ENCODE measurements around the gene NBEAL1.
"Not testable (repeated sequence)": the region's sequence is repeated elsewhere in the genome, so short reads cannot be mapped to it uniquely, and the experiment has no call there.

The NBEAL1 gene

GRCh38 chr2:203039211-203039610 lies 24.5 kb downstream of the NBEAL1 start:
- not testable (repeated sequence) for DNase-seq (ENCODE audit: low read depth in 2 of 2)

DNA sequence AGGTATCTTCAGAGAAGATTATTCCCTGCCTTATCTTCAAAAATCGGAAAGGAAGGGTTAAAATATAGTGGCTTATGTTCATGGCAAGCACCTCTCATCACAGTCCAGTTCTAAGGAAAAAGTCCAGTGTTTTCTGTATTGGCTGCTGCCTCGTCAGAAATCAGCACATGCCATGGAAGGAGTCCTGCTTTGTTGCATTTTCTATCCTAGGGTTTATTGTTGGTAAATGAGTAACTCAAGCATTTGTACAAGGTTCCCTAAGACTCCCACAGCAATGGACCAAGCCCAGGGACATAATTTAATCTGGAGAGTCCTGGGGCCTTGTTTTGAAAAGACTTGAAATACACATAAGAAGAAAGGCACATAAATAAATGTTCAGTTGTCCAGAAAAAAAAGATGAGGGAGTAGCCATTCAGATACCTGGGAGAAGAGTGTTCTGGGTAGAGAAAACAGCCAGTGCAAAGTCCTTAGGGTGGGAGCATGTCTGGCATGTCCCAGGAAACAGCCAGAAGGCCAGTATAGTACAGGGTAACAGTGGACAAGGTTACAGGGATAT lies 26.4 kb downstream of the NBEAL1 start:
- no peak for DNase-seq (ENCODE audit: low read depth in 2 of 2)

DNA sequence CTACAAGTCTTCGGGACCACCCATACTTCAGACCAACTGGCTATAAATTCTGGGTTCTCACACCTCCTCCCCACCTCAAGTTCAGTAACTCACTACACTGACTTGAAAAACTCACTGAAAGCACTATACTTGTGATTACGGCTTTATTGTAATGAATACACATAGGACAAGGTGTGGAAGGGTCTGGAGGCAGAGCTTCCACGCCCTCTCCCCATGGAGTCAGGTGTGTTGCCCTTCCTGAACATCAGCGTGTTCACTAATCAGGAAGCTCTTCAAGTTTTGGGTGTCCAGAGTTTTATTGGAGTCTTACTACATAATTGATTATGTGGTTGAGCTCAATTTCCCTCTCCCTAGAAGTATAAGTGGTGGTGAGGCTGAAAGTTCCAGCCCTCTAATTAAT lies 27.5 kb downstream of the NBEAL1 start:
- no peak for DNase-seq (ENCODE audit: low read depth in 2 of 2)

DNA sequence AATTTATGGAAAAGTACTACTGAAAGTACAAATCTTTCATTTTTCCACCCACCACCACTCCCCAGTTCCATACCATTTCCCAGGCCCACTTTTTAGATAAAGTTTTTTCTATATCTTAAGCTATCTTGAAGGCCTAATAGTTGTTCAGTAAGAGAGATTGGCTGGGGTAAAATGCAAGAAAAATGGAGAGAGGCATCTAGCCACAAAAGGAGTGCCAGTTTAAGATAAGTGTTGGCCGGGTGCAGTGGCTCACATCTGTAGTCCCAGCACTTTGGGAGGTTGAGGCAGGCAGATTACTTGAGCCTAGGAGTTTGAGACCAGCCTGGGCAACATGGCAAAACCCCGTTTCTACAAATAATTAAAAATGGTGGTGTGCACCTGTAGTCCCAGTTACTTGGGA lies 28.6 kb downstream of the NBEAL1 start:
- DNase-seq (ENCODE audit: low read depth in 2 of 2) = no peak

DNA sequence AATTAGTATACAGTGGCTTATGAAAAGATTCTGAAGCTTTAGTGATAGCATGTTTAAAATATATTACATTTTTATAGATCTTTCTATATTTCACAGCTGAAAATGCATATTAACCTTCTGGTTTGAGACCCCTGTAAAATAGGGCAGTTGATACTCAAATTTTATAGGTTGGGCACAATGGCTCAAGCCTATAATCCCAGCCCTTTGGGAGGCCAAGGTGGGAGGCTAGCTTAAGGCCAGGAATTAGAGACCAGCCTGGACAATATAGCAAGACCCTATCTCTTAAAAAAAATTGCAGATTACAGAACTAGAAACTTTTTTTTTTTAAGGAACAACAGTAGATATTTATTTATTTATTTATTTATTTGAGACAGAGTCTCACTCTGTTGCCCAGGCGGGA lies 31.2 kb downstream of the NBEAL1 start:
- no peak for DNase-seq (ENCODE audit: low read depth in 2 of 2)

DNA sequence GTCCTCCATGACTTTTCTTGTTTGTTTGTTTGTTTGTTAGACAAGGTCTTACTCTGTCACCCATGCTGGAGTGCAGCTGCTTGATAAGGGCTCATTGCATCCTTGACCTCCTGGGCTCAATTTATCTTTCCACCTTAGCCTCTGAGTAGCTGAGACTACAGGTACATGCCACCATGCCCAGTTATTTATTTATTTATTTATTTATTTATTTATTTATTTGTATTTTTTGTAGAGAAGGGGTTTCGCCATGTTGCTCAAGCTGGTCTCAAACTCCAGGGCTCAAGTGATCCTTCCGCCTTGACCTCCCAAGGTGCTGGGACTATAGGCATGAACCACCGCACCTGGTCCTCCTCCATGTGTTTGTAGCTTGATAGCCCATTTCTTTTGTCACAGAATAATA lies 37.9 kb downstream of the NBEAL1 start:
- no peak for DNase-seq (ENCODE audit: low read depth in 2 of 2)

- no peak for DNase-seq (ENCODE audit: low read depth in 2 of 2)
Observed at GRCh38 chr2:203059567-203060240, 45.0 kb downstream of the NBEAL1 start.

DNA sequence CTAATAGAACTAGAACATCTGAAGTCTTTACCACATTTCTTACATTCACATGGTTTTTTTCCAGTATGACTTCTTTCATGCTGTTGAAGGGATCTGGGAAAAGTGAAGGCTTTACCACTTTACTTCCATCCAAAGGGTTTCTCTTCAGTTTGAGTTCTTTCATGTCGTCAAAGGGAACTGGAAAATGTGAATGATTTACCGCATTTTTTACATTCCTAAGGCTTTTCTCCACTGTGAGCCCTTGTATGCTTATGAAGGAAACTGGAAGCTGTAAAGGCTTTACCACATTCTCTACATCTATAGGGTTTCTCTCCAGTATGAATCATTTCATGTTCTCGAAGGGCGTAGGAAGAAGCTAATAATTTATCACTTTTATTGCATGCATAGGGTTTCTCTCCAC lies 46.7 kb downstream of the NBEAL1 start:
- no peak for DNase-seq (ENCODE audit: low read depth in 2 of 2)

GRCh38 chr2:203062126-203062525 lies 47.5 kb downstream of the NBEAL1 start:
- no peak for DNase-seq (ENCODE audit: low read depth in 2 of 2)

DNA sequence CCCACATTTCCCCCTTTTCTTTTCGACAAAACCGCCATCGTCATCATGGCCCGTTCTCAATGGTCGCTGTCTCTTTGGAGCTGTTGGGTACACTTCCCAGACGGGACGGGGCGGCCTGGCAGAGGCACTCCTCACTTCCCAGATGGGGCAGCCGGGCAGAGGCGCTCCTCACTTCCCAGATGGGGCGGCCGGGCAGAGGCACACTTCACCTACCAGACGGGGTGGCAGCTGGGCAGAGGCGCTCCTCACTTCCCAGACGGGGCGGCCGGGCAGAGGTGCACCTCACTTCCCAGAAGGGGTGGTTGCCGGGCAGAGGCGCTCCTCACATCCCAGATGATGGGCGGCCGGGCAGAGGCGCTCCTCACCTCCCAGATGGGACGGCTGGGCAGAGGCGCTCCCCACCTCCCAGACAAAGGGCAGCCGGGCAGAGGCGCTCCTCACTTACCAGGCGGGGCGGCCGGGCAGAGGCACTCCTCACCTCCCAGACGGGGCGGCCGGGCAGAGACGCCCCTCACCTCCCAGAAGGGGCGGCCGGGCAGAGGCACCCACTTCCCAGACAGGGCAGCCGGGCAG lies 51.9 kb downstream of the NBEAL1 start:
- DNase-seq (ENCODE audit: low read depth in 2 of 2) = not testable (repeated sequence)

- no peak for DNase-seq (ENCODE audit: low read depth in 2 of 2)
Observed at GRCh38 chr2:203070701-203071100, 56.0 kb downstream of the NBEAL1 start.

- DNase-seq (ENCODE audit: low read depth in 2 of 2) = no peak
Observed at GRCh38 chr2:203071148-203071547, 56.5 kb downstream of the NBEAL1 start.

DNA sequence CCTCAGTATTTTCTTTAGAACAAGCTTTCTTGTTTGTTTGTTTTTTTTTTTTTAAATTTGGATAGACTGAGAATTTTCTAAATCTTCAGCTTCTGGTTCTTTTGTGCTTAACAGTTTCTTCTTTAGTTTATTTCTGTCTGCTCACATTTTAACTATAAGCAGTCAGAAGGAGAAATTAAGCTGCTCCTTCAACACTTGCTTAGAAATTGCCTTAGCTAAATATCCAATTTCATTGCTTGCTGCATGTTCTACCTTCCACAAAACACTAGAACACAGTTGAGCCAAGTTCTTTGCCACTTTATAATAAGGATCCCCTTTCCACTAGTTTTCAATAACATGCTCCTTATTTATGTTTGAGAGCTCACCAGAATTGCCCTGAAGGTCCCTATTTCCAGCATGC lies 57.7 kb downstream of the NBEAL1 start:
- no peak for DNase-seq (ENCODE audit: low read depth in 2 of 2)

GRCh38 chr2:203077451-203077850 lies 62.8 kb downstream of the NBEAL1 start:
- DNase-seq (ENCODE audit: low read depth in 2 of 2) = no peak

DNA sequence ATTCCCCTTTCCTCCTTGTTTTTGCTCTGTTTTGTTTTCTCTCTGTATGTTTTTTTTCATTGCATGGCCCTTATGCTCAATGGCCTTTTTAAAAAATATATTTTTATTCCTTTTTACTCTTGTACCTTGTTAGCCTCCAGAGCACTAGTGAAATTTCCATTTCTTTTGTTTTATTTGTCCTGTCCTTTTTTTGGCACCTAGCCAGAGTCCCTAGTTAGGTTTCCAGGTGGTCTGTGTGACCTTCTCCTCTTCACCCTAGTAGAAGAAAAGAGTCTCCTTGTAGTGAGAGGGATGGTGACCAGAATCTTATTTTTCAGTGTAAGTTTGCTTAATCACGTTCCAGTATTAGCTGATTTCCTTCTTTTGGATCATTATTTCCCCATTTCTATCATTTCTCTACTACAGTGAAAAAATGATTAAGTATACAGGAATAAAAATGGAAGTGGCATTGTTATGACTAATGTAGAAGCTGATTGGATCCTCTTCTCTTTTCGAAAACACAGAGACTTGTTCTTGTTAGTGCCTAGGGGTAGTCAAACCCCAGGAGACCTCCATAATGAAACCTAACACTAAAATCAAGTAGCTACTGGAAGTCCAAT lies 65.9 kb downstream of the NBEAL1 start:
- no peak for DNase-seq (ENCODE audit: low read depth in 2 of 2)

DNA sequence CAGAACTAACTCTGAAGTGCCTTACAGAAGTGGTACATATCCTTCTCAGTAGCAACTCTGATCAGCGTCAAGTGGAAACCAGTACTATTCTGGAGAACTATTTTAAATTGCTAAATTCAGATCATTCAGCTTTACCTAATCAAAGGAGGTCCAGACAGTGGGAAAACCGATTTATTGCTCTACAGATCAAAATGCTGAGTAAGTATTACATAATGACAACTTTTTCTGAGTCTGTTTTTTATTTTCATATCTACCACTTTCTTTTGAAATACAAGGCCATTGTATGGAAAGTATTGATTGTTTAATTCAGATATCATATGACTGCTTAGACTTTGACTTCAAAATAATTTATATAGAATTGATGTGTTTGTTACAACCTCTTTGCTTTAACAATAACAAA lies 68.7 kb downstream of the NBEAL1 start:
- DNase-seq (ENCODE audit: low read depth in 2 of 2) = no peak

- DNase-seq (ENCODE audit: low read depth in 2 of 2) = not testable (repeated sequence)
Observed at GRCh38 chr2:203086381-203086780, 71.7 kb downstream of the NBEAL1 start.

GRCh38 chr2:203090721-203091120 lies 76.0 kb downstream of the NBEAL1 start:
- not testable (repeated sequence) for DNase-seq (ENCODE audit: low read depth in 2 of 2)

DNA sequence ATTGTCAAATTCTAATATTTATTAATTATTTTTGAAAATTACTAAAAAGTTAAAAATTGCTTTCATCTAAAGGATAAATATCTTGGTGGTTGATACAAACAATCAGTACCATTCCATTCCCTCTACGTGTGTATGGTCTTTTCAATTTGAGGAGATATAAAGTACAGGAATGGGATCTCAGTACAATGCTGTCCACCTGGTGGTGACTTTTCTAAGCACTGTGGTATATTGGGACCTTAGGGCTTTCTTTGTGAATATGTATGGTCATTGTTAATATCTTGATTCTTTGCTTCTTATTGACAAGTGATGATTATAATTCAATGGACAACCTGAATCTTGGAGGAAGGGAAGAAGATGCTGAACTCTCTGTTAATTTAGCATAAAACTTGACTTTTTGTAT lies 83.1 kb downstream of the NBEAL1 start:
- DNase-seq (ENCODE audit: low read depth in 2 of 2) = no peak

GRCh38 chr2:203102357-203102756 lies 87.7 kb downstream of the NBEAL1 start:
- not testable (repeated sequence) for DNase-seq (ENCODE audit: low read depth in 2 of 2)

DNA sequence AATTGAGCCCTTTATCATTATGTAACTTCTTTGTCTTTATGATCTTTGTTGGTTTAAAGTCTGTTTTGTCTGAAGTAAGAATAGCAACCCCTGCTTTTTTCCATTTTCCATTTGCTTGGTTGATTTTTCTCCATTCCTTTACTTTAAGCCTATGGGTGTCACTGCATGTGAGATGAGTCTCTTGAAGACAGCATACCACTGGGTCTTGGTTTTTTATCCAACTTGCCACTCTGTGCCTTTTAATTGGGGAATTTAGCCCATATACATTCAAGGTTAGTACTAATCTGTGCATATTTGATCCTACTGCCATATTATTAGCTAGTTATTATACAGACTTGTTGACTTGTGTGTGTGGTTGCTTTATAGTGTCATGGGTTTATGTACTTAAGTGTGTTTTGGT lies 89.6 kb downstream of the NBEAL1 start:
- no peak for DNase-seq (ENCODE audit: low read depth in 2 of 2)

DNA sequence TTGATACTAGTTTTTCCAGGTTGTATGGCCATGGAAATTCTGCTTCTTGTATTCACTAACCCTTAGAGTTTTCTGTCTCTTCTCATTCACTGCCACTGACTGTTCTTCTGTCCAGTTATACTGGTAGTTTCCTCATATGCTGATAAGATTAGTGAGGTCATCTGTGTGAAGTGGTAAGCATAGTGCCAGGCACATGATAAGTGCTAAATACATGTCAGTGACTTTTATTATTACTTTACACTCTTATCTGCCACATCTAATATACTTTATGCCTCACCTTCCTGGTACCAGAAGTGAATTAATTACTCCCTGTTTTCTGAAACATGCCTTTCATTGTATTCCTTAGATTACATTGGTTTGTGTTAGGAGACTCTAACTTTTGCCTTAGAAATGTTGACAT lies 91.3 kb downstream of the NBEAL1 start:
- no peak for DNase-seq (ENCODE audit: low read depth in 2 of 2)

GRCh38 chr2:203110496-203110895 lies 95.8 kb downstream of the NBEAL1 start:
- DNase-seq (ENCODE audit: low read depth in 2 of 2) = not testable (repeated sequence)

Measured in stimulated activated CD4-positive, alpha-beta T cell treated with anti-CD3 and anti-CD28 coated beads, Interleukin-1b, Interleukin-23, amount 100 ng/mL, for 4 hours (primary cell).